Measurements from ENCODE around the gene ANKRD10. TPM values are rescaled to one million over a fixed set of nuclear protein-coding genes. Genes with fewer than 3 reads are reported as not detected.

ANKRD10 gene
- total RNA-seq, 1 experiment from 2014 or later, result 190 TPM

DNA sequence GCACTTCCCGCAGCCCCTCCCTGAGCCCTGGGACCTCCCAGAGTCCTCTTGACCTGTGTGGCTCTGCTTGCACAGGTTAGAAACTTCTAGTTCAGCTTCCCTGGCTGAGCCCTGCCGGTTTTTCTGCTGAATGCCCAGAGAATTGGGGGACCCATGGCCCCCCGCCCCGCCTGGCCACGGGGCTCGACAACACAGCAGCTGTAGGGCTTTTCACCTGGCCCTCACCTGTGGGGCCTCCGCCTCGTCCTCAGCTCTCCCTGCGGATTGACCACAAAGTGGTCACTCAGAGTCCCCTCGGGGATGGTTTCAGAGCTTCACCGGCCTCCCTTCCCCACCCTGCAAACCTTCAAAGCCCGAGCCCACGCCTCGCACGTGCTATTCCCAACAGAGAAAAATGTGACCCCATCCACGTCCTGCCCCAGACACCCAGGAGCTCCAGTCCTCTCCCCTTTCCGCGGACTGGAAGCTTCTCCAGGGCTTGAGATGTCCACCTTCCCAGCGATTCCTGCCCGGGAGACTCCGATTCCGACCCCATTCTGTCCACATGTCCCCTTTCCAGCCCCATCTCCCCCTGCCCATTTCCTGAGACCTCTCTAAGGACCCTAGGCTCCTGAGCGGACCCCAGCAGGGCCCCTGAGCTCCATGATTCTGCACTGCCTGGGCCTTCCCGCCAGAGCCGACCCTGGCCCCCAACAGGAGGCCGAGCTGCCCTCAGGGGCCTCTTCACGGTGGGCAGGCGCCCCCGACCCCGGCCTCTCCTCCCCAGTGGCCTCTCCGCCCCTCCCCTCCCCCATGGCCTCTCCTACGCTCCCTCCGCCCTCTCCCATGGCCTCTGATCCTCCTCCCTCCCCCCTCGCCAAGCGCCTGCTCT is 41.9 kb downstream of the ANKRD10 start:
- DNase-seq (ENCODE audit: low spot score), result no peak
- in situ Hi-C loops (cut with HindIII; ENCODE audit: low sequenced_read_pairs), result no loop called here

GRCh38 chr13:110872034-110872767 is 42.7 kb downstream of the ANKRD10 start:
- DNase-seq (ENCODE audit: low spot score), result no peak
- in situ Hi-C loops (cut with HindIII; ENCODE audit: low sequenced_read_pairs), result no loop called here

DNA sequence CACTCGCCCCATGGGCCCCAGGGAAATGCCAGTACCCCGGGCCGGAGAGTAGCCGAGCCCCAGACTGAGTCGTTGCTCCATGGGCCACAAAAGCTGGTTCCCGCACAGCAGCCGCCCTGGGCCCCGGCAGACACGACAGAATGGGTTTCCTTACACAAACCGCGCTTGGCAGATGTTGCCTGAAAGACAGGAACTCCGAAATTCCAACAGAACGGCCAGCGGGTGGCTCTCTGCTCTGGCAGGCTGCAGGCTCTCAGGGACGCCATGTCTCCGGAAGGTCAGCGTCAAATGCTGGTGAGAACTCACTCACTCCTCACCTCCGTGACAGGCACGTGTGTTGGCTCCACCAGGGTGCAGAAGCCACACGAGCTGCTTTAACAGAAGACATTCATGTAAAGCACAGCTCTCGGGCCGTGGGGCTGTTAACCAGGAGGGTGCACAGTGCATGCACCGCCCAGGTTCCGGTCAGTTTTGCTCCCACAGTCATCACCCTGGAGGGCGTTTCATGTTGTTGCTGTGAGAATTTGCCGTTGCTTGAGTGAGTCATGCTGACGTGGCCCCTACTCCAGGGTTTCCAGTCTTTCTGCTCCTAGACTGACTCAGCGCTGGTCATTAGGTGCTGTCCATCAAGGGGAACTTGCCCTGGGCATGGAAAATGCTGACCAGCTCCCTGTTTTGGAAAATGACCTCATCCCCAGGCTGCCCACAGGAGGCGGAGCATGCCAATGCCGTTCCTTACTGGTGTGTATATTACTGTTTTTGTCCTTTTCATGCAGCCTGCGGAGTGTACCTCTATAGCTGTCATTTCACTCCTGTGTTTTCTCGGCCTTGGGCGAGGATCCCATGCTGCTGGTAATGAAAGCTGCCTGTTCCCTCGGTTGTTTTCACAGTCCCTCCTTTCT is 44.8 kb downstream of the ANKRD10 start:
- in situ Hi-C loops (cut with HindIII; ENCODE audit: low sequenced_read_pairs), result no loop called here

GRCh38 chr13:110869231-110869804 is 45.6 kb downstream of the ANKRD10 start:
- in situ Hi-C loops (cut with HindIII; ENCODE audit: low sequenced_read_pairs), result no loop called here
- no peak for DNase-seq (ENCODE audit: low spot score)

More for the DNA sequence above, 44.8 kb downstream of the ANKRD10 start:
- DNase-seq (ENCODE audit: low spot score), result peak; percentile 54

GRCh38 chr13:110868720-110869119 is 46.1 kb downstream of the ANKRD10 start:
- in situ Hi-C loops (cut with HindIII; ENCODE audit: low sequenced_read_pairs), result no loop called here
- no peak for DNase-seq (ENCODE audit: low spot score)

- in situ Hi-C loops (cut with HindIII; ENCODE audit: low sequenced_read_pairs), result no loop called here
- DNase-seq (ENCODE audit: low spot score), result no peak
These were observed 47.5 kb downstream of the ANKRD10 start for GRCh38 chr13:110867380-110867779.

GRCh38 chr13:110866491-110867170 is 48.2 kb downstream of the ANKRD10 start:
- no peak for DNase-seq (ENCODE audit: low spot score)
- in situ Hi-C loops (cut with HindIII; ENCODE audit: low sequenced_read_pairs), result no loop called here

GRCh38 chr13:110863685-110864084 is 51.2 kb downstream of the ANKRD10 start:
- in situ Hi-C loops (cut with HindIII; ENCODE audit: low sequenced_read_pairs), result no loop called here
- DNase-seq (ENCODE audit: low spot score), result no peak

- in situ Hi-C loops (cut with HindIII; ENCODE audit: low sequenced_read_pairs), result no loop called here
- DNase-seq (ENCODE audit: low spot score), result no peak
These were observed 53.9 kb downstream of the ANKRD10 start for GRCh38 chr13:110860983-110861382.

DNA sequence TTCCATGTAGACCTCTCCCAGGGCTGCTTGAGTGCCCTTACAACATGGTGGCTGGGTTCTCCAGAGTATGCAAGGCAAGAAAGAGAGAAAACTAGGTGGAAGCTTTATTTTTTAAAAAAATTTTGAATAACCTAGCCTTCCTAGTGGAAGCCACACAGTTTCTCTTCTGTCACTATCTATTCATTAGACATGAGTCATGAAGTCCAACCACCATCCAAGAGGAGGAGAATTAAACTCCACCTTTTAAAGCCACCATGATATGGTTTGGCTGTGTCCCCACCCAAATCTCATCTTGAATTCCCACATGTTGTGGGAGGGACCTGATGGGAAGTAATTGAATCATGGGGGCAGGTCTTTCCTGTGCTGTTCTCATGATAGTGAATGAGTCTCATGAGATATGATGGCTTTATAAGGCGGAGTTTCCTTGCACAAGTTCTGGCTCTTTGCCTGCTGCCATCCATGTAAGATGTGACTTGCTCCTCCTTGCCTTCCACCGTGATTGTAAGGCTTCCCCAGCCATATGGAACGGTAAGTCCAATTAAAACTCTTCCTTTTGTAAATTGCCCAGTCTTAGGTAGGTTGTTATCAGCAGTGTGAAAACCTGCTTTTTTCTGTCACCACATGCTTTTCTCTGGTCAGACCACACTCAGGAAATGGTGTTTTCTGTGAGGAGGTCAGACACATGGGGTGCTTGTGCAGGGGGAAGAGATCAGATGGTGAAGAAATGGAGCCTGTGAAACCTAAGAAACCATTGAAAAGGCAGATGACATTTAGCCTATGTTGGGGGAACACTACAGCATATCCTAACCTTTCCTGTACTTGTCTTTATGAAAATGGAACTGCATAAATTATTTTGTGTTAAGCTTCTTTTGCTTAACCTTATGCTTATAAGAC is 57.7 kb downstream of the ANKRD10 start:
- DNase-seq (ENCODE audit: low spot score), result no peak
- in situ Hi-C loops (cut with HindIII; ENCODE audit: low sequenced_read_pairs), result no loop called here

DNA sequence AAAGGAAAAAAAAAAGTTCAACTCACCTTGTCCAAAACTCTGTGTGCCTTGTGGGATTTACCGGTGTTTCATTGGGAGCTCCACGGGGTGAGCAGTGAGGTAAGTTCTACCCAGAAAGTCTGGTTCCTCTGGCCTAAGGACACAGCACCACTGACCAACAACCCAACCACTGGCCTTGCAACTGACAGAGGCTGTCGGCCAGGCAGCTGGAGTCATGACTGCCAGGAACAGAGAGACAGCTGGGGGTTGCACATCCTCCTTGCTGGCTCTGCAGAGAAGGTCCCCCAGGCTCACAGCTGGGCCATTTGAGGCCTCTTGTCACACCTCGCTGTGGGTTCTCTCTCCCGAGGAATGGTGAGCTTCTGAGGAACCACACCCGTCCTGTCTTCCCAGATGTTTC is 59.5 kb downstream of the ANKRD10 start:
- in situ Hi-C loops (cut with HindIII; ENCODE audit: low sequenced_read_pairs), result no loop called here

DNA sequence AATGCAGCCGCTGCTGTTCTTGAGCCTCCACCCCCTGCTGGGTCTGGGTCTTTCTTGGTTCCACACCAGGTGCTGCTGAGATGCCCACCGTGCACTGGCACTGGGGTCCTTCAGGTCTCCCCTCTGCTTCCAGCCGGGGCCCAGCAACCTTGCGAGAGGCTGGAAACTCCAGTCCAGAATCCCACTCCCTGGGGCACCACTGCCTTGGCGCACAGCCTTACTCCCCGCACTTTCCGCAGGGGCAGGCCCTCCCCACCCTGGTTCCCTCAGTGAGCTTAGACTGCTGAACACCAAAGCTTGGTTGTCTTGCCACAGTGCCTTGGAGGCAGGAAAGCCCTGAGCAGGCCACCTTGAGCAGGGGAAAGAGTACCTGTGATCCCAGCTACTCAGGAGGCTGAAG is 60.0 kb downstream of the ANKRD10 start:
- no peak for DNase-seq (ENCODE audit: low spot score)
- in situ Hi-C loops (cut with HindIII; ENCODE audit: low sequenced_read_pairs), result no loop called here

More for the DNA sequence above, 59.5 kb downstream of the ANKRD10 start:
- no peak for DNase-seq (ENCODE audit: low spot score)

- in situ Hi-C loops (cut with HindIII; ENCODE audit: low sequenced_read_pairs), result no loop called here
- no peak for DNase-seq (ENCODE audit: low spot score)
These were observed 61.6 kb downstream of the ANKRD10 start for GRCh38 chr13:110853235-110853721.

GRCh38 chr13:110850840-110851239 is 64.0 kb downstream of the ANKRD10 start:
- in situ Hi-C loops (cut with HindIII; ENCODE audit: low sequenced_read_pairs), result no loop called here

GRCh38 chr13:110850006-110850405 is 64.9 kb downstream of the ANKRD10 start:
- in situ Hi-C loops (cut with HindIII; ENCODE audit: low sequenced_read_pairs), result no loop called here
- DNase-seq (ENCODE audit: low spot score), result no peak

More at GRCh38 chr13:110850840-110851239, 64.0 kb downstream of the ANKRD10 start:
- no peak for DNase-seq (ENCODE audit: low spot score)

- no peak for DNase-seq (ENCODE audit: low spot score)
- in situ Hi-C loops (cut with HindIII; ENCODE audit: low sequenced_read_pairs), result no loop called here
These were observed 69.3 kb downstream of the ANKRD10 start for GRCh38 chr13:110845520-110845919.

DNA sequence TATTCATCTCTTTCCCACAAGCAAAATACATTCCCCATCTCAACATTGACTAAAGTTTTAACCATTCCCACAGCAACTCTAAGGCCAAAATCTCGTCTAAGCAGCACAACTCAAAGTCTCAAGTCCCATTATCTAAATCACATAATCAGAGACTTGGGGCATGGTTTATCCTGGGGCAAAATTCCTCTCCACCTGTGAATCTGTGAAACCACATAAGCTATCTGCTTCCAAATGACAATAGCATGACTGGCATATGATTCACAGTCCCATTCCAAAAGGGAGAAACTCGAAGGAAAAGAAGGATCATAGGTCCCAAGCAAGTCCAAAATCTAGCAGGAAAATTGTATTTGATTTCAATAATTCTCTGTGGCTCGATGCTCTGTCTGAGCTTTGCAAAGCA is 73.0 kb downstream of the ANKRD10 start:
- DNase-seq (ENCODE audit: low spot score), result no peak
- in situ Hi-C loops (cut with HindIII; ENCODE audit: low sequenced_read_pairs), result no loop called here
